ENCODE measurements around the gene CIITA.

GRCh38 chr16:10982465-10983150, 105.6 kb downstream of the CIITA start:
- TF ChIP-seq CTCF (IDR thresholded peaks at IDR 0.05; ENCODE audit: low read length) (no peak), EZH2 (IDR thresholded peaks at IDR 0.05; ENCODE audit: borderline replicate concordance, low read length) (no peak)
